Activated naive CD8-positive, alpha-beta T cell (primary cell): ENCODE data around the gene SCN3B.
"Not testable (repeated sequence)": the region's sequence is repeated elsewhere in the genome, so short reads cannot be mapped to it uniquely, and the experiment has no call there.

Source experiments
- H3K27ac Mint-ChIP-seq: one replicate; pipeline ENCODE4 v1.8.0; 2021; ENCODE audit warnings: mixed read lengths
- H3K27me3 Mint-ChIP-seq: one replicate; pipeline ENCODE4 v1.8.0; 2021; ENCODE audit warnings: mixed read lengths
- H3K36me3 Mint-ChIP-seq: one replicate; pipeline ENCODE4 v1.8.0; 2021; ENCODE audit warnings: mixed read lengths
- H3K4me1 Mint-ChIP-seq: one replicate; pipeline ENCODE4 v1.8.0; 2021; ENCODE audit warnings: low read depth, mixed read lengths
- H3K4me3 Mint-ChIP-seq: one replicate; pipeline ENCODE4 v1.8.0; 2021; ENCODE audit warnings: mild to moderate bottlenecking, mixed read lengths
- H3K9me3 Mint-ChIP-seq: one replicate; pipeline ENCODE4 v1.8.0; 2021; ENCODE audit warnings: low read depth, mixed read lengths

The SCN3B gene

GRCh38 chr11:123677510-123677909, 23.1 kb upstream of the SCN3B start:
- no peak overlapping the region for H3K27ac Mint-ChIP-seq

GRCh38 chr11:123674297-123674696, 19.9 kb upstream of the SCN3B start:
- Mint-ChIP-seq H3K27me3 (no peaks in the 10 kb centered on the region), H3K36me3 (no peaks in the 10 kb centered on the region), H3K9me3 (no peaks in the 10 kb centered on the region), H3K27ac (no peak overlapping the region), H3K4me1 (no peaks in the 10 kb centered on the region), H3K4me3 (no peak overlapping the region)

More at GRCh38 chr11:123677510-123677909, 23.1 kb upstream of the SCN3B start:
- Mint-ChIP-seq H3K4me1 (peaks cover 17% of the 10 kb centered on the region), H3K36me3 (no peaks in the 10 kb centered on the region), H3K4me3 (no peak overlapping the region), H3K9me3 (no peaks in the 10 kb centered on the region), H3K27me3 (no peaks in the 10 kb centered on the region)

GRCh38 chr11:123672568-123672967, 18.1 kb upstream of the SCN3B start:
- no peaks in the 10 kb centered on the region for H3K27me3 Mint-ChIP-seq
- H3K9me3 Mint-ChIP-seq, result no peaks in the 10 kb centered on the region
- H3K27ac Mint-ChIP-seq, result no peak overlapping the region
- H3K36me3 Mint-ChIP-seq, result no peaks in the 10 kb centered on the region
- no peak overlapping the region for H3K4me3 Mint-ChIP-seq
- no peaks in the 10 kb centered on the region for H3K4me1 Mint-ChIP-seq

- Mint-ChIP-seq H3K27ac (no peak overlapping the region), H3K36me3 (no peaks in the 10 kb centered on the region), H3K9me3 (peaks cover 3% of the 10 kb centered on the region), H3K4me1 (peaks cover 3% of the 10 kb centered on the region), H3K4me3 (no peak overlapping the region), H3K27me3 (no peaks in the 10 kb centered on the region)
These were observed 17.1 kb upstream of the SCN3B start for GRCh38 chr11:123671534-123671933.

GRCh38 chr11:123670081-123670480, 15.7 kb upstream of the SCN3B start:
- Mint-ChIP-seq H3K9me3 (peaks cover 5% of the 10 kb centered on the region), H3K4me1 (peaks cover 4% of the 10 kb centered on the region), H3K27me3 (no peaks in the 10 kb centered on the region), H3K4me3 (no peak overlapping the region), H3K36me3 (no peaks in the 10 kb centered on the region), H3K27ac (no peak overlapping the region)

- Mint-ChIP-seq H3K27me3 (peaks cover 2% of the 10 kb centered on the region), H3K9me3 (peaks cover 9% of the 10 kb centered on the region), H3K36me3 (peaks cover 4% of the 10 kb centered on the region), H3K4me1 (peaks cover 7% of the 10 kb centered on the region), H3K27ac (no peak overlapping the region), H3K4me3 (no peak overlapping the region)
These were observed 10.9 kb upstream of the SCN3B start for GRCh38 chr11:123665306-123665705.

GRCh38 chr11:123659965-123660364, 5.5 kb upstream of the SCN3B start:
- Mint-ChIP-seq H3K27me3 (peaks cover 10% of the 10 kb centered on the region), H3K36me3 (peaks cover 13% of the 10 kb centered on the region), H3K27ac (peak overlapping the region; percentile 66), H3K9me3 (peaks cover 24% of the 10 kb centered on the region), H3K4me1 (peaks cover 23% of the 10 kb centered on the region)
- H3K4me3 Mint-ChIP-seq, result not testable (repeated sequence)

- H3K36me3 Mint-ChIP-seq, result peaks cover 13% of the 10 kb centered on the region
- peaks cover 9% of the 10 kb centered on the region for H3K27me3 Mint-ChIP-seq
- H3K4me1 Mint-ChIP-seq, result peaks cover 23% of the 10 kb centered on the region
- no peak overlapping the region for H3K4me3 Mint-ChIP-seq
- peaks cover 24% of the 10 kb centered on the region for H3K9me3 Mint-ChIP-seq
- H3K27ac Mint-ChIP-seq, result no peak overlapping the region
These were observed 4.9 kb upstream of the SCN3B start for GRCh38 chr11:123659311-123659710.

GRCh38 chr11:123653827-123654565, 428 bp downstream of the SCN3B start:
- no peak overlapping the region for H3K27ac Mint-ChIP-seq
- H3K27me3 Mint-ChIP-seq, result peaks cover 33% of the 10 kb centered on the region
- H3K4me3 Mint-ChIP-seq, result peak overlapping the region; percentile 72
- peaks cover 9% of the 10 kb centered on the region for H3K9me3 Mint-ChIP-seq
- H3K36me3 Mint-ChIP-seq, result peaks cover 6% of the 10 kb centered on the region
- peaks cover 10% of the 10 kb centered on the region for H3K4me1 Mint-ChIP-seq

- peak overlapping the region; percentile 72 for H3K4me3 Mint-ChIP-seq
- H3K27ac Mint-ChIP-seq, result no peak overlapping the region
- H3K4me1 Mint-ChIP-seq, result peaks cover 4% of the 10 kb centered on the region
- peaks cover 33% of the 10 kb centered on the region for H3K27me3 Mint-ChIP-seq
- peaks cover 7% of the 10 kb centered on the region for H3K9me3 Mint-ChIP-seq
- peaks cover 3% of the 10 kb centered on the region for H3K36me3 Mint-ChIP-seq
These were observed 969 bp downstream of the SCN3B start for GRCh38 chr11:123653483-123653826.

- Mint-ChIP-seq H3K36me3 (peaks cover 3% of the 10 kb centered on the region), H3K27me3 (peaks cover 33% of the 10 kb centered on the region), H3K9me3 (no peaks in the 10 kb centered on the region), H3K27ac (no peak overlapping the region), H3K4me1 (peaks cover 4% of the 10 kb centered on the region), H3K4me3 (peak overlapping the region; percentile 72)
These were observed 1.8 kb downstream of the SCN3B start for GRCh38 chr11:123652599-123652998.

- H3K27me3 Mint-ChIP-seq, result peaks cover 33% of the 10 kb centered on the region
These were observed 3.5 kb downstream of the SCN3B start for GRCh38 chr11:123650901-123651300.

GRCh38 chr11:123645286-123645975, 9.0 kb downstream of the SCN3B start:
- no peaks in the 10 kb centered on the region for H3K36me3 Mint-ChIP-seq
- peaks cover 2% of the 10 kb centered on the region for H3K4me1 Mint-ChIP-seq
- no peaks in the 10 kb centered on the region for H3K9me3 Mint-ChIP-seq
- peaks cover 12% of the 10 kb centered on the region for H3K27me3 Mint-ChIP-seq
- no peak overlapping the region for H3K4me3 Mint-ChIP-seq
- H3K27ac Mint-ChIP-seq, result no peak overlapping the region

More at GRCh38 chr11:123650901-123651300, 3.5 kb downstream of the SCN3B start:
- Mint-ChIP-seq H3K27ac (no peak overlapping the region), H3K4me1 (peaks cover 4% of the 10 kb centered on the region), H3K4me3 (no peak overlapping the region), H3K36me3 (peaks cover under 1% of the 10 kb centered on the region), H3K9me3 (no peaks in the 10 kb centered on the region)

GRCh38 chr11:123642435-123642834, 12.0 kb downstream of the SCN3B start:
- H3K4me3 Mint-ChIP-seq, result no peak overlapping the region
- peaks cover 13% of the 10 kb centered on the region for H3K27me3 Mint-ChIP-seq
- no peaks in the 10 kb centered on the region for H3K36me3 Mint-ChIP-seq
- no peaks in the 10 kb centered on the region for H3K9me3 Mint-ChIP-seq
- peaks cover 2% of the 10 kb centered on the region for H3K4me1 Mint-ChIP-seq
- H3K27ac Mint-ChIP-seq, result no peak overlapping the region

GRCh38 chr11:123641495-123641840, 13.0 kb downstream of the SCN3B start:
- Mint-ChIP-seq H3K4me1 (peaks cover 2% of the 10 kb centered on the region), H3K4me3 (no peak overlapping the region), H3K27me3 (peaks cover 14% of the 10 kb centered on the region), H3K36me3 (no peaks in the 10 kb centered on the region), H3K9me3 (no peaks in the 10 kb centered on the region), H3K27ac (no peak overlapping the region)
